SK-N-MC (cell line): ENCODE results near the gene PRKN.
"Not testable (repeated sequence)": the region's sequence is repeated elsewhere in the genome, so short reads cannot be mapped to it uniquely, and the experiment has no call there.

Source experiments
- DNase-seq: peaks from one replicate; pipeline ENCODE4 v3.0.0-alpha.2; 2011; ENCODE audit warnings: low read depth, low spot score
- H3K27ac ChIP-seq: fragments of 200-600 bp; sonication (generic); 2 replicates; pipeline ENCODE4 v1.5.1; 2016; ENCODE audit warnings: mixed run types
- H3K36me3 ChIP-seq: fragments of 200-600 bp; sonication (generic); 2 replicates; pipeline ENCODE4 v1.6.1; 2017; ENCODE audit warnings: antibody characterized with exemption, low read length, mixed read lengths; ENCODE audit not compliant: insufficient read depth
- H3K4me3 ChIP-seq: fragments of 200-600 bp; sonication (generic); 2 replicates; pipeline ENCODE4 v1.5.1; 2016
- H3K9ac ChIP-seq: fragments of 200-600 bp; sonication (generic); 2 replicates; pipeline ENCODE4 v1.8.0; 2017; ENCODE audit warnings: mixed run types, mixed read lengths; ENCODE audit not compliant: insufficient read length
- H3K9me3 ChIP-seq: fragments of 200-600 bp; sonication (generic); 2 replicates; pipeline ENCODE4 v1.6.1; 2017; ENCODE audit warnings: low read depth, mild to moderate bottlenecking, antibody characterized with exemption, low read length, moderate library complexity, mixed read lengths
- EZH2 ChIP-seq: fragments of 200-600 bp; sonication (generic); IDR thresholded peaks from one replicate; pipeline ENCODE4 v1.6.1; 2017; ENCODE audit warnings: antibody characterized with exemption
- FOXP2 ChIP-seq: optimal IDR thresholded peaks from 2 replicates; pipeline ENCODE3; 2011; ENCODE audit warnings: mild to moderate bottlenecking, moderate library complexity; ENCODE audit not compliant: insufficient read depth; ENCODE audit errors: extremely low read length, control extremely low read depth
- POLR2AphosphoS5 ChIP-seq: IDR thresholded peaks from 2 replicates; pipeline ENCODE4 v1.6.1; 2012; ENCODE audit warnings: mild to moderate bottlenecking, low read depth, low read length, borderline replicate concordance

Gene PRKN

DNA sequence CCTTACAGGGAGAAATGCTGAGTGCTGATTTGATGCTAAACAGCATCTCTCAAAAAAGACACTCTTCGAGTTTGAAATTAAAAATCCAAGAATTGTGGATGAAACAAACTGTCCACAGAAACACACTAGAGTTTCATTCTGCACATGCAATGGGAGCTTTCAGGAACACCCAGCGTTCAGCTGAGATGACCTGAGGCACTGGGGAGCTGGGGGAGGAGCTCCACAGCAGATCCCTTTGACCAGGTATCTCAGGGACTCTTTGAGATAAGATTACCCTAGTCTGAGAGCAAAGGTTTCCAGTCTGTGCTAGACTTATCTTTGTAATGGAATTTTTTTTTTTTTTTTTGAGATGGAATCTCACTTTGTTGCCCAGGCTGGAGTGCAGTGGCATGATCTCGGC, 1382.9 kb downstream of the PRKN start:
- Histone ChIP-seq H3K27ac (no peak overlapping the region), H3K4me3 (no peak overlapping the region), H3K9me3 (no peaks in the 10 kb centered on the region), H3K36me3 (no peaks in the 10 kb centered on the region), H3K9ac (no peak overlapping the region)
- no peak for DNase-seq
- TF ChIP-seq EZH2: no peak
- TF ChIP-seq FOXP2: no peak
- TF ChIP-seq POLR2AphosphoS5: no peak

DNA sequence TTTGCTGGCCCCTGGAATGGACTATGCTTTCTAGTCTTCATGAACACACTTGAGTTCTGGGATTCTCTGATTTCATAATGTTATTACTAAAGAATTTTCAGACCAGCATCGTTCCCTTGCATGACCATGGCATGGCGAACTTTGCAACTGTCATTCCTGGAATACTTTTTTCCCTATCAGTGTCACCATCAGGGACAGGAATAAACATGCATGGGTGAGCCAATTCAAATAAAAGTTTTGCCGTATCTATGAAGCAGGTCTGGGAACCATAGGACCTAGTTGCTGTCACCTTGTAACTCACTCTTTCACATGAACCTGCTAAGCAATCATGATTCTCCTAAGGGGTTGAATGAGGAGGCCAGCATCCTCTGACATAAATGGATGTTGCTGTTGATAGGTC, 1385.5 kb downstream of the PRKN start:
- Histone ChIP-seq H3K9me3 (no peaks in the 10 kb centered on the region), H3K27ac (no peak overlapping the region), H3K4me3 (no peak overlapping the region), H3K36me3 (no peaks in the 10 kb centered on the region), H3K9ac (no peak overlapping the region)
- DNase-seq: no peak
- no peak for TF ChIP-seq POLR2AphosphoS5
- TF ChIP-seq EZH2: no peak
- TF ChIP-seq FOXP2: no peak

DNA sequence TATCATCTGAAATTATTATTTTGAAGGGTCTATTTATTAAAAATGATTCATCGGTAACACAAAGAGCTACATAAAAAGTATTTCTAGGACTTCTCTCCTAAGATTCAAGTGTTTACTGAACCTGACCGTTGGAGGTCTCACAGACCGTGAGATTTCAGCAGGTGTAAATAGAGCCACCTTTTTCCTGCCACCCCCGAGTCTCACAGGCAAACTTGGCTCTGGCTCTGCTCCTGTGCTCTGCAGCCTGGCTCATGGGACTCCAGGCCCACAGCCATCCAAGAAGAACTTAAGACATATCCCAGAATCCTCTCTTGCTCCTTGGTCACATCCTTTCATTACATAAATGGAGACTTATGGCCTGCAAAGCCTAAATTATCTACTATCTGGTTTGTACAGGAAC, 1385.9 kb downstream of the PRKN start:
- Histone ChIP-seq H3K27ac (no peak overlapping the region), H3K9me3 (no peaks in the 10 kb centered on the region)

GRCh38 chr6:161338015-161338414, 1389.6 kb downstream of the PRKN start:
- DNase-seq: no peak
- Histone ChIP-seq H3K36me3 (no peaks in the 10 kb centered on the region), H3K9me3 (no peaks in the 10 kb centered on the region), H3K27ac (no peak overlapping the region), H3K9ac (no peak overlapping the region), H3K4me3 (no peak overlapping the region)
- TF ChIP-seq EZH2: no peak
- TF ChIP-seq POLR2AphosphoS5: no peak
- TF ChIP-seq FOXP2: no peak

More for the DNA sequence above, 1385.9 kb downstream of the PRKN start:
- Histone ChIP-seq H3K9ac (no peak overlapping the region), H3K36me3 (no peaks in the 10 kb centered on the region), H3K4me3 (no peak overlapping the region)
- no peak for DNase-seq
- TF ChIP-seq FOXP2: no peak

DNA sequence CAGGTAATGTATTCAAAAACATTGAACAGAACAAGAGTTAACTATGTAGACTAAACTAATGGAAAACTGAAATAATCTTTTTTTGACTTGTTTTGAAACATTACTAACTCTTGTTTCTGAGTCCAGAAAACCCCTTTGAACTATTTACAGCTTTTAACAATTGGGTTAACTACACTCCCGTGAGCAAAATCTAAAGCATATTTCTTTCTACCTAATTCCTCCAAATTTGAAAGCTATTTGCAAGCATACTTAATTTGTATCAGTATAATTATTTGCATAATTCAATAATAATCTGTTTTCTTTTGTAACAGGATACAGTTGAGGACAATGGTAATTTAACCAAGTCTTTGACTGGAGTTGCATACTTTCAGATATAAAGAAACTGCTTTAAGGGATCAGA, 1391.1 kb downstream of the PRKN start:
- Histone ChIP-seq H3K4me3 (no peak overlapping the region), H3K27ac (no peak overlapping the region), H3K9me3 (no peaks in the 10 kb centered on the region), H3K36me3 (no peaks in the 10 kb centered on the region), H3K9ac (no peak overlapping the region)
- DNase-seq: no peak
- TF ChIP-seq FOXP2 (no peak), POLR2AphosphoS5 (no peak), EZH2 (no peak)

- TF ChIP-seq POLR2AphosphoS5: no peak
- TF ChIP-seq FOXP2: no peak
- TF ChIP-seq EZH2: no peak
- H3K4me3 ChIP-seq: no peak overlapping the region
- no peak overlapping the region for H3K9ac ChIP-seq
- no peaks in the 10 kb centered on the region for H3K36me3 ChIP-seq
- DNase-seq: no peak
- no peaks in the 10 kb centered on the region for H3K9me3 ChIP-seq
- H3K27ac ChIP-seq: no peak overlapping the region
Observed at GRCh38 chr6:161333410-161333809, 1394.2 kb downstream of the PRKN start.

DNA sequence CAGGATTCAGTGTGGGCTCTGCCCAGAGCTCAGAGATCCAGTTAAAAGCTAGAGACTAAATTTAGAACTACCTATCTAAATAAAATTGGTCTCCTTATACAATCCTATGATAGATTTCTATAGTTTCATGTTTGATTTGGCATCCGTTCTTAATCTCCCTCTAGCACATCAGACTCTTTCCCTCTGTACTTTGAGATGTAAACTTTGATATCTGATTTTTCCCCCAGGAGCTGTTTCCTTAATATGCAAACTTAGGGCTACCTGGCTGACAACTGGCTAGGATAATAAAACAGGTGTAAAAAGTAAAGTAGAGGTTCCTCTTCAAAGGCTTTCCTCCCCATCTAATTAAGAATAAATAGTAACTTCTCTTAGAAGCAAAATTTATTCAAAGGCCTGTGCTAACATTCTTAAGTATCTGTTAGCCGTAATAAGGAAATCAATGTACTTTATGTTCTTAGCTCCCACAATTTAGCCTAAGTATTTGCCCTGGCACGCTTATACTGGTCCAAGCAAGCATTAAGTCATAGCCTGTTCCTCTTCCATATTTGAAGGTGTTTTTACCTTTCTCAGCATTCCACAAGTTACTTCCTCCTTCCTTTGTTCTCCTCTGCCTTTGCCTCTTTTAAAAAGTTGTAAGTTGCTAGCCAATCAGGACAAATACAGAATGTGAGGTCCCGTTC, 1396.0 kb downstream of the PRKN start:
- H3K9ac ChIP-seq, H3K4me3 ChIP-seq, H3K36me3 ChIP-seq, H3K9me3 ChIP-seq, DNase-seq, H3K27ac ChIP-seq: not testable (repeated sequence)

- Histone ChIP-seq H3K36me3 (no peaks in the 10 kb centered on the region), H3K4me3 (no peak overlapping the region), H3K9ac (no peak overlapping the region), H3K27ac (no peak overlapping the region), H3K9me3 (peaks cover 3% of the 10 kb centered on the region; the same call in 1 of the 2 replicates)
- TF ChIP-seq EZH2 (no peak), POLR2AphosphoS5 (no peak), FOXP2 (no peak)
- DNase-seq: no peak
Observed at GRCh38 chr6:161327360-161327953, 1400.1 kb downstream of the PRKN start.

DNA sequence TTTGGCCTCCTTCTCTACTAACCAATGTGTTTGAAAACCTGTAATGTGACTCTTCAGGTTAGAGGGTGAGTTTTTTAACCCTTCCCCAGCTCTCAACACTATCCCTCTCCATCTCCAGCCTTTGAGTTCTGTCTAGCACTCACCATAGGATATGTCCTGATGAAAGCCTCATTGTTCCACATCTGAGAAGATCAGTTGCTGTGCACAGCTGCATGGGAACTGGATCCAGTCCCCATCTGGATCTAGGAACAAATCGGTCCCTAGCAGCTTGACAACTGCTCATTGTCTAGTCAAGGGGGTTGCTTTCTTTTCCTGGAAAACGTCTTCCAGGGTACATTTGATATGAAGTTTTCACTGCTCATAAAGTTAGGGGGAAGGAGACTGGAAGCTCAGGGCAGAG, 1408.3 kb downstream of the PRKN start:
- H3K27ac ChIP-seq: no peak overlapping the region
- TF ChIP-seq POLR2AphosphoS5 (no peak), EZH2 (no peak), FOXP2 (no peak)
- no peak overlapping the region for H3K9ac ChIP-seq
- H3K36me3 ChIP-seq: no peaks in the 10 kb centered on the region
- DNase-seq: no peak
- no peaks in the 10 kb centered on the region for H3K9me3 ChIP-seq
- no peak overlapping the region for H3K4me3 ChIP-seq
